Nephron progenitor cell (in vitro differentiated cells): Measurements from ENCODE around the gene ULBP3.
"Not testable (repeated sequence)": the region's sequence is repeated elsewhere in the genome, so short reads cannot be mapped to it uniquely, and the experiment has no call there.

Source experiments
- DNase-seq: peaks from one replicate; pipeline ENCODE4 v3.0.0; 2021
- H3K27ac Mint-ChIP-seq: 2 replicates; pipeline ENCODE4 v1.8.0; 2021; ENCODE audit warnings: mild to moderate bottlenecking, moderate library complexity, mixed read lengths
- H3K27me3 Mint-ChIP-seq: 2 replicates; pipeline ENCODE4 v1.8.0; 2021; ENCODE audit warnings: mild to moderate bottlenecking, low read depth, mixed read lengths; ENCODE audit not compliant: poor library complexity
- H3K36me3 Mint-ChIP-seq: 2 replicates; pipeline ENCODE4 v1.8.0; 2021; ENCODE audit warnings: low read depth, mixed read lengths
- H3K4me1 Mint-ChIP-seq: 2 replicates; pipeline ENCODE4 v1.8.0; 2021; ENCODE audit warnings: mixed read lengths
- H3K4me3 Mint-ChIP-seq: 2 replicates; pipeline ENCODE4 v1.8.0; 2021; ENCODE audit warnings: mild to moderate bottlenecking, moderate library complexity, mixed read lengths
- H3K9me3 Mint-ChIP-seq: 2 replicates; pipeline ENCODE4 v1.8.0; 2021; ENCODE audit warnings: mild to moderate bottlenecking, moderate library complexity, mixed read lengths
- TF ChIP-seq, protein P1 (sequence below): fragments of 200-600 bp; sonication (generic); IDR thresholded peaks from 2 replicates; pipeline ENCODE4 v1.5.0; 2021; ENCODE audit warnings: antibody characterized with exemption

ULBP3 gene

DNA sequence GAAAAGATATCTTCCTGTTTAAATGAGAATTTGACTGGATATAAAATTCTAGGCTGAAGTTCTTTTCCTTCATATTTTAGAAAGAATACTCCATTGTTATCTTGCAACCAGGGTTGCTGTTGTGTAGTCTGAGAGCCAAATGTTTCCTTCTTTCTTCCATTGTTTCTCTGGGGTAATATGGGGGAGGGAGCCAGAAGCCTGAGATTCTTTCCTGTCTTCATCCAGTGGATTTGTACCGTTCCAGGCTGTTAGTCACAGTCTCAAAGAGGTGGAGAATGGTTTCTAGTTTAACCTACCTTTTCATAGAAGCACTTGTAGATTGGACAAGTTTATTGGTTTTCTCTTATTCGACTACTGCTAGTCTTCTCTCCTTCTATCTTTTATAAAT, 6.1 kb upstream of the ULBP3 start:
- H3K27ac Mint-ChIP-seq: no peak overlapping the region
- DNase-seq: no peak
- TF ChIP-seq, protein P1, sequence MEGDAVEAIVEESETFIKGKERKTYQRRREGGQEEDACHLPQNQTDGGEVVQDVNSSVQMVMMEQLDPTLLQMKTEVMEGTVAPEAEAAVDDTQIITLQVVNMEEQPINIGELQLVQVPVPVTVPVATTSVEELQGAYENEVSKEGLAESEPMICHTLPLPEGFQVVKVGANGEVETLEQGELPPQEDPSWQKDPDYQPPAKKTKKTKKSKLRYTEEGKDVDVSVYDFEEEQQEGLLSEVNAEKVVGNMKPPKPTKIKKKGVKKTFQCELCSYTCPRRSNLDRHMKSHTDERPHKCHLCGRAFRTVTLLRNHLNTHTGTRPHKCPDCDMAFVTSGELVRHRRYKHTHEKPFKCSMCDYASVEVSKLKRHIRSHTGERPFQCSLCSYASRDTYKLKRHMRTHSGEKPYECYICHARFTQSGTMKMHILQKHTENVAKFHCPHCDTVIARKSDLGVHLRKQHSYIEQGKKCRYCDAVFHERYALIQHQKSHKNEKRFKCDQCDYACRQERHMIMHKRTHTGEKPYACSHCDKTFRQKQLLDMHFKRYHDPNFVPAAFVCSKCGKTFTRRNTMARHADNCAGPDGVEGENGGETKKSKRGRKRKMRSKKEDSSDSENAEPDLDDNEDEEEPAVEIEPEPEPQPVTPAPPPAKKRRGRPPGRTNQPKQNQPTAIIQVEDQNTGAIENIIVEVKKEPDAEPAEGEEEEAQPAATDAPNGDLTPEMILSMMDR: no peak

DNA sequence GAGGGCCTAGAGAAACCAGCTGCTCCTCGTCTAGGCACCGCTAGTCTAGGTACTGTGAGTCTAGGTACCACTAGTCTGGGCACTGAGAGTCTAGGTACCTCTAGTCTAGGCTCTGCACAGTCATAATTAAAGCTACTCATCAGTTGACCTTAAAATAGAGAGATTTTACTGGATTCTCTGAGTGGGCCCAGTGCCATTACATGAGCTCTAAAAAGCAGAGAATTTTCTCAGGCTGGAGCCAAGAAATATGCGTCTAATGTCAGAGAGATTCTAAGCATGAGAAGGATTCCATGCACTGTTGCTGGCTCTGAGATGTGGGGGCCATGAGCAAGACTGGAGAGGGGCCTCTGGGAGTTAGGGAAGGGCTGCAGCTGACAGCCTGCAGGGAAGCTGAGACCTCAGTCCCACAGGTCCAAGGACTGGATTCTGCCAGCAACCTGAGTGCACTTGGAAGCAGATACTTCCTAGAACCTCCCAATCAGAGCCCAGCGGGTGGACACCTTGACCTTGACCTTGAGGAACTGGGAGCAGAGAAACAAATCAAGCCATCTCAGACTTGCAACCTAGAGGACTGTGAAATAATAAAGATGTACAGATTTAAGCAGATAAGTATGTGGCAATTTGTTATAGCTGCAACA, 5.6 kb upstream of the ULBP3 start:
- not testable (repeated sequence) for H3K27ac Mint-ChIP-seq, H3K9me3 Mint-ChIP-seq, DNase-seq, H3K36me3 Mint-ChIP-seq, H3K4me3 Mint-ChIP-seq
- Mint-ChIP-seq H3K4me1 (peaks cover 36% of the 10 kb centered on the region), H3K27me3 (peaks cover 29% of the 10 kb centered on the region)

More for the DNA sequence above, 6.1 kb upstream of the ULBP3 start:
- Mint-ChIP-seq H3K4me1 (peaks cover 31% of the 10 kb centered on the region), H3K4me3 (no peak overlapping the region), H3K36me3 (no peaks in the 10 kb centered on the region), H3K9me3 (no peaks in the 10 kb centered on the region), H3K27me3 (peaks cover 25% of the 10 kb centered on the region)

DNA sequence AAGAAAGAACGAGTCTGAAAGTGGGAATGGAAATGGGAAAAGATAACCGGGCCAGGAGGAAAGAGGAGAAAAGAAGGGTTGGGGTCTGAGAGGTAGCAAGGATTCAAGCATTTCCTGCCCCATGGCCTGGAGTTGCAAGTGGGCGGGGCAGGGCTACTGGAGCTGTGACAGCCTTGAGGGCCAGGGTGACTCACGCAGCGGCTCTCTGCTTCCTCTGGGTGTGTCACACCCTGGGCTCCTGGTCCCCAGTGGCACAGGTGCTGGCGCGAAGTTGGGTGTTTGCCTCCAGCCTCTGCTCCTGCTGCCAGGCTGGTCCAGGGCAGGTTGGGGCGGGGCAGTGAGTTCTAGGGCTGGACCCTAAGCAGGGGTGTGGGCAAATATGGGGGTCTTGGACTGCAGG, 3.3 kb upstream of the ULBP3 start:
- H3K4me3 Mint-ChIP-seq: no peak overlapping the region
- DNase-seq: no peak
- peaks cover 45% of the 10 kb centered on the region for H3K4me1 Mint-ChIP-seq
- no peak overlapping the region for H3K27ac Mint-ChIP-seq
- H3K9me3 Mint-ChIP-seq: no peaks in the 10 kb centered on the region
- H3K27me3 Mint-ChIP-seq: peaks cover 31% of the 10 kb centered on the region
- H3K36me3 Mint-ChIP-seq: no peaks in the 10 kb centered on the region
- TF ChIP-seq, protein P1: no peak

DNA sequence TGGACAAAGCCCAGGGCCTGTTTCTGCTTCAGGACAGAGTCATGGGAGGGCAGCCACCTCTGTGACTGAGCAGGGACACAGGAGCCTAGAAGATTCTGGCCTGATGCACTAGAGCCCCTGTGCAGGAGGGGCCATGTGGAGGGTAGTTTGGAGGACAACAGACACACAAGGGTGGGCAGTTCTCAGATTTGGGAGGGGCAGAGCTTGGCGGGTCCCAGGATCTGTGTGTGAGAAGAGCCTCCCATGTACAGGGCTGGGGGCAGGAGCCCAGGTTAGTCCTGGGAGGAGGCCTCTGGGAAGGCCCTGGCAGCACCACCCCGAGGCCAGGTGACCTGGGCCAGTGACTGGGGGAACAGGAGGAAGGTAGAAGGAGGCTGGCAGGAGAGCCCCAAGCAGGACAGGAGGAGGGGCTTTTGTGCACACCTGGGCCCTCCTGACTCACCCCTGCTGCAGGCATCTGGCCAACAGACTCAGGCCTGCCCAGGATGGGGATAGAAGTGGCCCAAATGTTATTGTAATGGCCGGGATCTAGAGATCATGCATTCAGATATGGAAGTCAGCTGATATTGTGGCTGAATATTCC, 1.4 kb upstream of the ULBP3 start:
- TF ChIP-seq, protein P1: no peak
- Mint-ChIP-seq H3K9me3 (peaks cover 7% of the 10 kb centered on the region), H3K27me3 (peaks cover 45% of the 10 kb centered on the region), H3K36me3 (peaks cover 18% of the 10 kb centered on the region), H3K27ac (no peak overlapping the region), H3K4me3 (no peak overlapping the region), H3K4me1 (peaks cover 39% of the 10 kb centered on the region)
- no peak for DNase-seq

DNA sequence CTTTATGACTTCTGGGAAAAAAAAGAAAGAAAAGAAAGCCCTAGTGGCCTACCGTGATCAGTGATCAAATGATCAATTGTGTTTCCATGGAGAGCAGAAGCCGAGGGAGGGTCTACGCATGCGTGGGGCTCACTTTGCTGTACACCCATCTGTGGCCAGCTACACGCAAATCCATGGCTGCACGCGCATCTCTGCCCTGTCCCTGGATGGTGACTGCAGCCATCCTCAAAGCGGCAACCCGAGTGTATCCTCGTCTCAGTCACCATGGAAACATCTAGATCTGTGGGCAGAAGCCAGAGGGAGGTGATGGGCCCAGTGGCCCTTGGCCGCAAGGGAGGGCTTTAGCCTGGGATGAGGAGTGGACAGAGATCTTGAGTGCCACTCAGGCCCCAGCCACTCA, 785 bp upstream of the ULBP3 start:
- TF ChIP-seq, protein P1: no peak
- Mint-ChIP-seq H3K4me3 (peak overlapping the region; percentile 82), H3K27me3 (peaks cover 43% of the 10 kb centered on the region), H3K27ac (no peak overlapping the region), H3K9me3 (peaks cover 7% of the 10 kb centered on the region), H3K4me1 (peaks cover 33% of the 10 kb centered on the region), H3K36me3 (peaks cover 24% of the 10 kb centered on the region)
- peak; percentile 30 for DNase-seq

DNA sequence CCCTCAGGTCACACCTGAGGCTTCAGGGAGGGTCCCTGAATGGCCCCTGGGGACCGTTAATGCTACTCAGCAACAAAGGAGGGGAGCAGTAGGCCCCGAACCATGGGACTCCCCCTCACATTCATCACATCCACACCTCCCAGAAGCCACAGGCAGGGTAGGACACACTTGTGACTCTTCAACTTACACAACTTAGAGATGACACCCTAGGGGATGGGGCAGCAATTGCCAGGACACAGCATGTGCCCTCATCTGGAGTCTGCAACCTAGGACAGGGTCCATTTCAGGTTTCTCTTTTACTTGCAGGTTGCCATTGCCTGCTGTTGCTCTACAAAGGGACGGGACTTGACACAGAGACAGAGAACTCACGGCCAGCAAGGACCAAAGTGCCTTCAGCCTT, 770 bp downstream of the ULBP3 start:
- no peak overlapping the region for H3K27ac Mint-ChIP-seq
- peaks cover 7% of the 10 kb centered on the region for H3K9me3 Mint-ChIP-seq
- TF ChIP-seq, protein P1: no peak
- H3K27me3 Mint-ChIP-seq: peaks cover 38% of the 10 kb centered on the region
- H3K4me3 Mint-ChIP-seq: peak overlapping the region; percentile 82
- H3K4me1 Mint-ChIP-seq: peaks cover 25% of the 10 kb centered on the region
- peaks cover 39% of the 10 kb centered on the region for H3K36me3 Mint-ChIP-seq
- no peak for DNase-seq
